NCI-H2107 treated with DMSO at 0.1 percent for 48 hours (cell line): ENCODE measurements around the gene DACT3.

Experiments used
- DNase-seq: peaks from one replicate; lab custom pipeline; 2025; ENCODE audit not compliant: unreplicated experiment; lab: John Stamatoyannopoulos, UW

The DACT3 gene

DNA sequence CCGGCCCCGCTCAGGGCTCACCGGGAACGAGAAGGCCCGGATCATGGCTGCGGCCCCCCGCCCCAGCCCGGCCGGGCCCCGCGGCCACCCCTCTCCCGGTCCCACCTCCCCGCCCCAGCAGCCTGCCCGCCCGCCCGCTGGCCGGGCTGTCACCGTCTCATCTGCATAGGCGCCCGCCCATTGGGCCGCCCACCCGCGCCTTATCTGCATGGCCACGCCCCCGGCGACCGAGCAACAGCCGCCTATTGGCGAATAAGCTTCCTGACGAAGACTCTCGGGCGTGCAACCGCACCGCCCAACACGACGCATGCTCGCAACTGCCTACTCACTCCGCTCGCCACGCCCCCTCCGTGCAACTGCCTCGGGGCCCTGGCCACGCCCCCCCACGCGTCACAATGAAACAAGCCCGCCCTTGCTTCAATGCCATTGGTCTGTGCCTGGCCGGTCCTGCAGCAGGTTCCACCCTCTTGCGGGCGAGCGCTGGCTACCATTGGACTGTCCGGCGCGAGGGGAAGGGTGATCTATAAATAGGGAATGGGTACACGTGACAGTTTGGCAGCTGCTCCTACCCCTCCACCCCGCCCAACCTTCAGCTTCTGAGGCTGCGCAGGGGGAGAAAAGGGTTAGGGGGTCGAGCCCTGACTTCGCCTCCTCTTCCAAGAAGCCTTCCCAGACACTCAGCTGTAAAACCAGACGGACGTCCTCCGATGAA lies at the start of gene DACT3:
Gene DACT3, minus strand, starts transcription at position 163 of the 712 bp plus-strand sequence. Its CDS starts 118 bp downstream, at position 45.
- DNase-seq, result peak; percentile 98

DNA sequence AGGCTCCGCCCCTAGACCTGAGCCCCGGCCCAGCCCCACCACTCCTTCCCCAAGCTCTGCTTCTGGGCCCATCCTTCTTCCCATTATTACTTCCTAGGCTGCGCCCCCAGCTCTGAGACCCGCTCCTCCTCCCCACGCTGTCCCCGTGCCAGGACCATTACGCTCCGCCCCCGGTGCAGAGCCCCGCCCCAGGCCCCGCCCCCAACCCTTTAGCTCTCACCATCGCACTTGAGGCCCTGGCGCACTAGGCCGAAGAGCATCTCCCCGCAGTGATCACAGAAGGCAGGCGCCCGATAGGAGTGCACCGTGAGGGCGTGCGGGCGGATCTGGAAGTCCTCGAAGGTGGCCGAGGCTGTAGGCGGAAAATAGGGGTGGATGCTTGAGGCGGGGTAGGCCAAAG lies 49.7 kb upstream of the DACT3 start:
- DNase-seq, result no peak

DNA sequence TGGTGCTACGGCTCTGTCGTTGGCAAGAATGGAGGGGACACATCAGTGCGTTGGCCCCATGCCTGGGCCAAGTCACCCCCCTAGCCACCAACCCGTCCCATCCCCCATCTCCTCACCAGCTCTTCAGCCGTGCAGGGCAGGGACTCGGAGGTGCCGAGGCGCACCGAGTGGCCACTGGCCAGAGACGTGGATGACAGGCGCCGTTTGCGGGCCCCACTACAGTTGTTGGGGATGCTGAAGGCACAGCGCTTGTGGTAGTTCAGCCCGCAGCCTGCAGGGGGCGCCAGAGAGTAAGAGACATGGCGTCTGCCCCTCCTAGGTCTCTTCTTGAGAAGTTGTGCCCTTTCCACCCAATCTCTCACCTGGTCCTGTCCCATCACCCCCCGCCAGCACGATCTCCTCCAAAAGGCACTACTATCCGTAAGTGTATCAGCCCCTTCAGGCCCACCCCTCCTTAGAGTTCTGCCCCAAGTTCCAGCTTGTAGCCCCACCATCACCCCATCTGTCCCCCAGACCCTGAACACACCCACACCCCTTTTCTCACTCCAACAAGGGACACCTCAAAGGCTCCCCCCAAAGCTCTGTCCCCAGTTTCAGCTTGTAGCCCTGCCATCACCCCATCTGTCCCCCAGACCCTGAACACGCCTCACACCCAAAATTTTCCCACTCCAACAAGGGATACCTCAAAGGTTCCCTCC lies 43.5 kb upstream of the DACT3 start:
- DNase-seq, result no peak

DNA sequence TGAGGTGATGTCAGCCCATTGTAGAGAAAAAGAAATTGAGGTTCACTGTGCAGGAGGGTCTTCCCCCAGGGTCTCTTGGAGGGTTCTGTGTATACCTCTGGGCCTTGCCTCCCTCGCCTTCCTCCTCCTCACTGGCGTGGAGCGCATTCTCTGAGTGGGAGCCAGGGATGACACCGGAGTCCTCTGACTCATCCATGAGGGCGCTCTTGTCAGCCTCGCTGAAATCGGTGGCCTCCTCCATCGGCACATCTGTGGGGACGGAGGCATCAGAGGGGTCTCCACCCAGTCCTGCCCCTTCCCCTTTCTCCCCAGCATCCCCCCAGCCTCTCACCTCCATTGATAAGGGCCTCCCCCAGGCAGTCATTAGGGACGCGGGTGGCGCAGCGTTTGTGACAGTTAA lies 39.7 kb upstream of the DACT3 start:
- DNase-seq, result no peak

GRCh38 chr19:46698395-46699321 lies 37.7 kb upstream of the DACT3 start:
- DNase-seq, result no peak

DNA sequence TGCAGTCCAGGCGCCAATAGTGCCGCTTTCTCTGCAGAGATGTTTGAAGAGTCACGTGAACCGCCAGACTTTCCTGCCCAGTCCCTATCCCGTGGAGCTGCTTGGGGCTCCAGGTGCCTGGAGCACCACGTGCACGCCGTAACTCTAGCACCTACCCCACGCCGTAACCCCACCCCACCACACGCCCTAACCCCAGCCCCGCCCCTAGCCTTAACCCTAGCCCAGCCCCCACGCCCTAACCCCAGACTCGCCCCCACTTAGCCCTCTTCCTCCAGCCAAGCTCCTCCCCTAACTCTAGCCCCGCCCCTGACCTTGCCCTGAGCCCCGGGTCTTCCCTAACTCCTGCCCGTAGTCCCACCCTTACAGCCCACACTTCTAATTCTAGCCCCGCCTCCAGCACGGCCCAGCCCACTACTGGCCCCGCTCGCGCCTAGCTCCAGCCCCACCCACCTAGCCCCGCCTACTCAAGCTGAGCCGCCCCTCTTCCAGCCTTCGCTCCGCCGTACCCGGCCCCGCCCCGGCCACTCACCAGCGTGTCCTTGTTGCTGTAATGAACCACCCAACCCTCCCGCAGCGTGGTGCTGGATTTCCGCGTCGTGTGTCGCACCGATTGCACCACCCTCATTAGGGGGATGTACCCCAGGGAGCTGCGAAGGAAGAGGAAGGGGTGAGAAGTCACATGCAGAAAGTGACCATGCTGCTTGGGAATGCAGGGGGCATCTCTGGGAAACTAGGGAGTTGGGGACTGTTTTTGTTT lies 36.4 kb upstream of the DACT3 start:
- DNase-seq, result no peak

DNA sequence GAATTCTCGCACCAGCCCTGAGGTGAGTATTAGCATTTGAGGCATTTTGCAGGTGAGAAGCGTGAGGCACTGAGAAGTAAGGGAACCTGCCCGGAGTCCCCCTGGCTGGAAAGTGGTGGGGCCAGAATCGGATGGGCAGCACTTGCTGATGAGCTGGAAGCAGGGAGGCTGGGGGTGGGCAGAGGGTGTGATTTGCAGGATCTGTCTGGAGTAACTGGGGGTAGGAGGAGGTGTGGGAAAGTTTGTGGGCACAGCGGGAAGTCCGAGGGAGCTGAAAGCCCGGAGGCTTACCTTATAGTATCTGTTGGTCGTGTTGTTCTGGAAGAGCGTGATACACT lies 35.9 kb upstream of the DACT3 start:
- DNase-seq, result no peak

DNA sequence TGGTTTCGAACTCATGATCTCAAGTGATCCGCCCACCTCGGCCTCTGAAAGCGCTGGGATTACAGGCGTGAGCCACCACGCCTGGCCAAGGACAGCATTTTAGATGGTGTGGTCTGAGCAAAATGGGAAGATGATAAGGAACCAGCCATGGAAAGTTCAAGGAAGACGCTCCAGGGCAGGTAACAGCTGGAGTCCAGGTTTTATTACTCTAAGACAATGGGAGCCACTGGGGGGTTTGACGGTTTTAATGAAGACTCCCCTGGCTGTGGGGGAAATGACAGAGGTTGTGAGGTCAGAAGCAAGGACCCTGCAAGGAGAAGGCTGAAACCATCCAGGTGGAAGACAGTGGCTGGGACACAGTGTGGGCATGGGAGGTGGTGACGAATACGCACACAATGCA lies 35.1 kb upstream of the DACT3 start:
- no peak for DNase-seq

GRCh38 chr19:46693760-46694159 lies 32.8 kb upstream of the DACT3 start:
- DNase-seq, result no peak

DNA sequence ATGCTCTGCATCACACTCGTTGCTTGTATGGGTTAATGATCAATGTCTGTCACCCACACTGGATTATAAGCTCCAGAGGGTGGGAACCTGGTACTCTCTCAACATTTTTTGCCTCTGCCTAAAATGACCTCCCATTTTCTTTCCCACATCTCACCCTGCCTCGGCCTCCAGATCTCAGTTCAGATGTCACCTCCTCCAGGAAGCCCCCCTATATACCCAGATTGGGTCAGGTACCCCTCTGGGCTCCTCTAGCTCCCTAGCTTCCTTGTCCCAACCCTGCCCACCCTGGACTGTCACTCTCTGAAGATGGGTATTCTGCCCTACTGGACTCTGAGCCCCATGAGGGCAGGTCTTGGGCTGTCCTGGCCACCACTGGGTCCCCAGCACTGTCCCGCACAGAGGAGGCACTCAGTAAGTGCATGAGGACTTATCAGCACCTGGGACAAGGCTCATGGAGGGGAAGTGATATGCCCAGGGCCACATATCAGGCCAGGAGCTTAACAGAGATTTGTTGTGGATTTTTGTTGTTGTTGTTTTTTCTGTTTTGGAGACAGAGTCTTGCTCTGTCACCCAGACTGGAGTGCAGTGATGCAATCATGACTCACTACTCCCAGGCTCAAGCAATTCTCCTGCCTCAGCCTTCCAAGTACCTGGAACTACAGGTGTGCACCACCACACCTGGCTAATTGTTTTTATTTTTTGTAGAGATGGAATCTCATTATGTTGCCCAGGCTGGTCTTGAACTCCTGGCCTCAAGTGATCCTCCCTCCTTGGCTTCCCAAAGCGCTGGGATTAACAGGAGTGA lies 32.1 kb upstream of the DACT3 start:
- no peak for DNase-seq

DNA sequence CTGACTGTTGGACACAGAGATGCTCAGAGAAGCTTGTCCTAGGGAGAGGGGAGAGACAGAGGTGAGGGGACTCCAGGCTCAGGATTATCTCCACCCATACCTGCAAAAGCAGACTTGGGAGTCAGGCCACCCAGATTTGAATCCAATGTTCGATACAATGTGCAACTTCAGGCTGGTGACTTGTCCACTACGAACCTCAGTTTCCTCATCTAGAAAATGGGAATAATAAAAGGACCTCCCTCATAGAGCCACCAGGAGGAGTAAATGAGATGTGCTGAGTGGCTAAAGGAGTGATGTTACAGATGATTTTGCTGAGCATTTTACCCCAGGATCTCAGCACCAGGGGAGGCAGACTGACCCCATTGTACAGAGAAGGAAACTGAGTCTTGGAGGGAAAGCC lies 31.0 kb upstream of the DACT3 start:
- DNase-seq, result no peak

- no peak for DNase-seq
Measured at GRCh38 chr19:46691104-46691503, 30.1 kb upstream of the DACT3 start.

GRCh38 chr19:46689358-46689757 lies 28.4 kb upstream of the DACT3 start:
- DNase-seq, result no peak

DNA sequence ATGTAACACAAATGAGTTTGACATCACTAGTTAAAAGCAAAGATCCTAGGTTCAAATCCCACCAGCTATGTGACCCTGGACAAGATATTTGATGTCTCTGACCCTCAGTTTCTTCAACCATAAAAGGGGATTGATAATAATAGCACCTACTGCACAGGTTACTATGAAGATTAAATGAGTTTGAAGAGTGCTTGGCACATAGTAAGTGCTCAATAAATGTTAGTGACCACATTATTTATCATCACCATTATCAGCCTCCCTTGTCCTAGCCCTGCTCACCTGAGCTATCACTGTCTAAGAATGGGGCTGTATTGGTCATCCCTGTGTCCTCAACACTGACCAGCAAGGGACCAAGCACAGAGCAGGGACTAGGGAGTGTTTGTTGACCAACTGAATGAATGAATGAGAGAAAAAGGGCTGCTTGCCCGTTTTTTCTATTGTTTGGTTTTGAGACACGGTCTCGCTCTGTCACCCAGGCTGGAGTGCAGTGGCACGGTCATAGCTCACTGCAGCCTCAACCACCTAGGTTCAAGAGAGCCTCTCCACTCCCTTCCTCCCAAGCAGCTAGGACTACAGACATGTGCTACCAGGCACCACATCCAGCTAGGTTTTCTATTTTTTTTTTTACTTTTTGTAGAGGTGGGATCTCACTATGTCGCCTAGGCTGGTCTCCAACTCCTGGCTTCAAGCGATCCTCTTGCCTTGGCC lies 26.6 kb upstream of the DACT3 start:
- DNase-seq, result no peak

DNA sequence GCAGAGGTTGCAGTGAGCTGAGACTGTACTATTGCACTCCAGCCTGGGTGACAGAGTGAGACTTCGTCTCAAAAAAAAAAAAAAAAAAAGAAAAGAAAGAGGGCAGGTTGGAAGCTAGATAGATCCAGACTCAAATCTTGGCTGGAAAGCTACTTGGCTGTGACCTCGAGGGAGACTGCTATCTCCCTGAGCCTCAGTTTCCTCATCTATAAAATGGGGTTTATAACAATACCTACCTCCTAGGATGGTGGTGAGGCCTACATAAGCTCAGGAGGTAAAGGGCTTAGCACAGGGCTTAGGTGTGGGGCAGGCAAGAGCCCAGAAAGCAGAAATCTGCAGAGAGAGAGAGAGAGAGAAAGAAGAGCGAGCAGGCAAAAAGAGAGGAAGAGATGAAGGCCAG lies 24.2 kb upstream of the DACT3 start:
- DNase-seq, result no peak

DNA sequence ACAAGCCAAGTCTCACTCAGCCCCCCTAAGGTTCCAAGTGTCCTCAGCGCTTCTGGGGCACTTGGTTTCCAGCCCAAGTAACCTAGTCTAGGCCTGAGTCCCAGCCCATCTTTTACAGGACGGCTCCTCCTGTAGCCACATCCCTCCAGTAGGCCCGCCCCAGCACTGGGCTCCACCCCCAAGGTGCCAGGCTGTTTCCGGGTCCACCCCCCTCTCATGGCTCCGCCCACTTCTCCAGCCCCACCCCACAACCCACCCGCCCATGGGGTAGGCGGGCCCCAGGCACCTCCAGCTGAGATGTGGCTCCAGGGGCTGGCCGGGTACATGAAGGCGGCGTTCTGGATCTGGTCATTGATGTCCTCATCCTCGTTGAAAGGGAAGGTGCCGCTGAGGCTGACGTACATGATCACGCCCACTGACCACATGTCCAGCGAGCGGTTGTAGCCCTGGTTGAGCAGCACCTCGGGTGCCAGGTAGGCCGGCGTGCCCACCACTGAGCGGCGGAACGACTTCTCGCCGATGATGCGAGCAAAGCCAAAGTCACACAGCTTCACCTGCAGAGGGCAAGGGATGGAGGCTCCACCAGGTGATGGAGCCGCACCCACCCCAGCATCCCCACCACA lies 17.2 kb upstream of the DACT3 start:
- DNase-seq, result no peak

DNA sequence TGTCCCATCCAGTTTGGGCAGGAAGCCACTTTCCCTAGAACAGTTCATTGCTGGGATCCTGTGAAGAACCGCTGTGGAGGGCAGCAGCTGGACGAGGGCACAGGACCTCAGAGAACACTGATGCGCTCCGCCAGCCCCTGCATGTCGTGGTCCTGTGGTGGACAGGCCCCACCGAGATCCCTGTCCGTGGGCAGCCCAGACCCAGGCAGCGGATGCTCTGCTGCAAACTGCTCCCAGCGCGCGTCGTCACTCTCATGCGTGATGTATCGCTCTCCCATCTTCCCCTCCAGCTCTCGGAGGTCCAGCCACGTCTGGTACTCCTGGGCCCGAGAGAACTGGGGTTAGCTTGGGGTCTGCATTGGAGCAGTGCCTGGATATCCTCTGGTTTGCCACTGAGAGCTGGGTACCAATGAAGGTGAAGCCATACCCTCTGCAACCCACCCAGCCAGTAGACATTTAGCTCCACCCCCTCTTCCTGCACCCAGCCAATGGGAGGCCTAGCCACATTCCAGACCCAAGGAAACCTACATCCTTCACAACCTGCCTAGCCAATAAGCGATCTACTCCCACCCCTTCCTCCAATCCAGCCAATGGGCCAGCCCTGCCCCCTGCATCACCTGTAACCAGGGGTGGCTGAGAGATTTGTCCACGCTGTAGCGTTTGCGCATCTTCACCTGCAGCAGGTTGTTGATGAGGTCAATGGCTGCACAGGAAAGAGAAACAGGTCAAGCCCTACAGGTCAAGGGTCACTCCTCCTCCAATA lies 13.6 kb upstream of the DACT3 start:
- no peak for DNase-seq

GRCh38 chr19:46670813-46671212 lies 9.8 kb upstream of the DACT3 start:
- no peak for DNase-seq
